Thyroid gland (tissue), 4 donors: ENCODE measurements around the gene DYNLT3.

ENCODE experiments used
- POLR2A ChIP-seq, 2 donors: fragments of 450-650 bp; IDR thresholded peaks; one replicate each; pipeline ENCODE4 v1.6.1; 2017; ENCODE audit warnings: antibody characterized with exemption in 2 of 2, mild to moderate bottlenecking in 2 of 2, moderate library complexity in 1 of 2
- TF ChIP-seq, protein P1 (sequence below), 6 experiments: fragments of 200-600 bp in 3 of 6; fragments of 450-650 bp in 3 of 6; sonication (generic) in 3 of 6; IDR thresholded peaks; one replicate each; pipeline ENCODE4 v1.5.1; 2016 to 2019; ENCODE audit warnings: antibody characterized with exemption in 6 of 6, mild to moderate bottlenecking in 2 of 6, inconsistent platforms in 1 of 6, moderate library complexity in 1 of 6

DNA sequence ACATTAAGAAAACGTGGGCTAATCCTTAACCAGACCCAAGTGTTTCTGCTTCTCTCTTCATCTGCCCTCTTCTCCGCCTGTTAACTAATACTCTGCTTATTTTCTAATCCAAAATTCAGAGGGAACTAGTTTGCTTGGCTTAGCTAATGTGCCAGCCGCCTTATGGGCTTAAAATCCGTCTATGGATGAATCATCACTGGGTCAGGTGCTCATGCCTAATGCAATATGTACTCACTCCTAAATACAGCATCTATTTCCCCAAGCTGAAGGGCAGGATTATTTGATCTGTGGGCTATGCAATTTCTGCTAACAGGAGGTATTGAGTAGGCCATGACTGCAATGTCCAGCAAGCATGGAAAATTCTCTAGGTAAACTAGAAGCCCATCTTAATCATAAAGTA is 12.4 kb downstream of the DYNLT3 start:
- no peak for TF ChIP-seq POLR2A (IDR thresholded peaks at IDR 0.05)
- TF ChIP-seq, protein P1, sequence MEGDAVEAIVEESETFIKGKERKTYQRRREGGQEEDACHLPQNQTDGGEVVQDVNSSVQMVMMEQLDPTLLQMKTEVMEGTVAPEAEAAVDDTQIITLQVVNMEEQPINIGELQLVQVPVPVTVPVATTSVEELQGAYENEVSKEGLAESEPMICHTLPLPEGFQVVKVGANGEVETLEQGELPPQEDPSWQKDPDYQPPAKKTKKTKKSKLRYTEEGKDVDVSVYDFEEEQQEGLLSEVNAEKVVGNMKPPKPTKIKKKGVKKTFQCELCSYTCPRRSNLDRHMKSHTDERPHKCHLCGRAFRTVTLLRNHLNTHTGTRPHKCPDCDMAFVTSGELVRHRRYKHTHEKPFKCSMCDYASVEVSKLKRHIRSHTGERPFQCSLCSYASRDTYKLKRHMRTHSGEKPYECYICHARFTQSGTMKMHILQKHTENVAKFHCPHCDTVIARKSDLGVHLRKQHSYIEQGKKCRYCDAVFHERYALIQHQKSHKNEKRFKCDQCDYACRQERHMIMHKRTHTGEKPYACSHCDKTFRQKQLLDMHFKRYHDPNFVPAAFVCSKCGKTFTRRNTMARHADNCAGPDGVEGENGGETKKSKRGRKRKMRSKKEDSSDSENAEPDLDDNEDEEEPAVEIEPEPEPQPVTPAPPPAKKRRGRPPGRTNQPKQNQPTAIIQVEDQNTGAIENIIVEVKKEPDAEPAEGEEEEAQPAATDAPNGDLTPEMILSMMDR (IDR thresholded peaks at IDR 0.05): no peak
